Activated B cell treated with CpG ODN at 0.5 μM for 24 hours (primary cell): ENCODE data around the gene PARP16. TPM values are rescaled to one million over a fixed set of nuclear protein-coding genes. Genes with fewer than 3 reads are reported as not detected.

Experiments
- ATAC-seq: fragments of 200-7000 bp; cut with Tn5 transposase; one replicate; pipeline ENCODE4 v1.10.0; 2021; ENCODE audit warnings: low read depth, mild to moderate bottlenecking, moderate library complexity
- CTCF ChIA-PET: fragments of 350-600 bp; sonication (Branson Sonifier 250); formaldehyde crosslinking; loops from one replicate; lab custom pipeline; 2021; ENCODE audit warnings: antibody characterized with exemption; lab: Charles Lee
- POLR2A ChIA-PET: fragments of 350-600 bp; sonication (Branson Sonifier 250); formaldehyde crosslinking; loops from one replicate; lab custom pipeline; 2021; ENCODE audit warnings: antibody characterized with exemption; lab: Charles Lee
- DNase-seq: peaks from one replicate; pipeline ENCODE4 v3.0.0; 2022
- H3K27ac Mint-ChIP-seq: one replicate; pipeline ENCODE4 v1.8.0; 2020; ENCODE audit warnings: mixed read lengths
- H3K27me3 Mint-ChIP-seq: one replicate; pipeline ENCODE4 v1.8.0; 2021; ENCODE audit warnings: mixed read lengths
- H3K36me3 Mint-ChIP-seq: one replicate; pipeline ENCODE4 v1.8.0; 2021; ENCODE audit warnings: low read depth, mixed read lengths
- H3K4me1 Mint-ChIP-seq: one replicate; pipeline ENCODE4 v1.8.0; 2021; ENCODE audit warnings: mixed read lengths
- H3K4me3 Mint-ChIP-seq: one replicate; pipeline ENCODE4 v1.8.0; 2020; ENCODE audit warnings: mild to moderate bottlenecking, mixed read lengths
- H3K9me3 Mint-ChIP-seq: one replicate; pipeline ENCODE4 v1.8.0; 2020; ENCODE audit warnings: mixed read lengths
- intact Hi-C: fragments of 100-400 bp; cut with micrococcal nuclease; formaldehyde crosslinking; loops from one replicate; pipeline ENCODE4 v1.15.1; 2024
- total RNA-seq: library from RNA; stranded (reverse); gene quantifications from 2 replicates; pipeline ENCODE4 v1.2.3, GENCODE V29; 2022
- TF ChIP-seq, protein P1 (sequence below): fragments of 200-600 bp; IDR thresholded peaks from one replicate; pipeline ENCODE4 v1.8.0; 2022; ENCODE audit warnings: antibody characterized with exemption, mild to moderate bottlenecking

PARP16 gene, protein sequence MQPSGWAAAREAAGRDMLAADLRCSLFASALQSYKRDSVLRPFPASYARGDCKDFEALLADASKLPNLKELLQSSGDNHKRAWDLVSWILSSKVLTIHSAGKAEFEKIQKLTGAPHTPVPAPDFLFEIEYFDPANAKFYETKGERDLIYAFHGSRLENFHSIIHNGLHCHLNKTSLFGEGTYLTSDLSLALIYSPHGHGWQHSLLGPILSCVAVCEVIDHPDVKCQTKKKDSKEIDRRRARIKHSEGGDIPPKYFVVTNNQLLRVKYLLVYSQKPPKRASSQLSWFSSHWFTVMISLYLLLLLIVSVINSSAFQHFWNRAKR
- 11.2 and 11.5 TPM in 2 replicates for total RNA-seq

DNA sequence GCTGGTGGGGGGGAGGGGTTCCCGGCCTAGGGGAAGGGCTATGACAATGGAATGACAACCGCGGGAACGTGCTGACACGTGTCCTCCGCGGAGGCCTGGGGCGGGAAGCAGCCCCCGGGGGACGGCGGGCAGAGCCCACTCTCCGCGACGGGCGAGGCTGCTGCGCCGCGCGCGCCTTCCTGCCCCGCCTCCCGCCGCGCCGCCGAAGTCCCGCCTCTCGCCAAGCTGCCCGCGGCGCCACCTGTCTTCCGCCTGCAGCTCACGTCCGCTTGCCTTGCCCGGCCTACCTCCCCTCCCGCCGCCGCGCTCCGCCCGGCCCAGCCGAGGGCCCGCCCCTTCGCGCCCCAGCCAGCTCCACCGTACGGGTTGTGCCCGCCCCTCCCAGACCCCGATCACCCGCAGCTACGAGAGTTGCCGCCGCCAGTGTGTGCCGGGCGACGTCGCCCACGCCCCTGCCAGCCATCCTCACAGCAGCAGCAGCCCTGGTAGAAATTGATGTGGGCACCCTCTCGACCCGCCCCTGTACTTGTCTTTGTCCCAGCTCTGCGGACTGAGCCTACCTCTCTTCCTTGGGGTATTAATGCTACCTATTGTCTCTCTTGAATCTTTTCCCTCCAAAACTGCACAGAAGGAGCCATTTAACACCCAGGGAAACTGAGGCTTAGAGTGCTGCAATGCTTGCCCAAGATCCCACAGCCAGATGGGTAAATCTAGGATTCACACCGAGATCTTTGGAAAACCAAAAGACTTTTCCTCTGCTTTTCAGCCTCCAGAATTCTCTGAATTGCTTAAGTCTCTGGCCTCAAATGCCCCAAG lies at the start of gene PARP16:
PARP16 (minus strand) TSS at position 180 of the 816 bp plus-strand sequence. CDS start 457 bp downstream, outside the sequence.
- Mint-ChIP-seq H3K9me3 (no peaks in the 10 kb centered on the region), H3K36me3 (peaks cover 6% of the 10 kb centered on the region), H3K4me3 (peak within 1 kb of the TSS; percentile 85), H3K27me3 (no peaks in the 10 kb centered on the region), H3K4me1 (peaks cover 27% of the 10 kb centered on the region), H3K27ac (peak within 1 kb of the TSS; percentile 90)
- DNase-seq (peak; percentile 94), ATAC-seq (peak; percentile 96)
- TF ChIP-seq, protein P1, sequence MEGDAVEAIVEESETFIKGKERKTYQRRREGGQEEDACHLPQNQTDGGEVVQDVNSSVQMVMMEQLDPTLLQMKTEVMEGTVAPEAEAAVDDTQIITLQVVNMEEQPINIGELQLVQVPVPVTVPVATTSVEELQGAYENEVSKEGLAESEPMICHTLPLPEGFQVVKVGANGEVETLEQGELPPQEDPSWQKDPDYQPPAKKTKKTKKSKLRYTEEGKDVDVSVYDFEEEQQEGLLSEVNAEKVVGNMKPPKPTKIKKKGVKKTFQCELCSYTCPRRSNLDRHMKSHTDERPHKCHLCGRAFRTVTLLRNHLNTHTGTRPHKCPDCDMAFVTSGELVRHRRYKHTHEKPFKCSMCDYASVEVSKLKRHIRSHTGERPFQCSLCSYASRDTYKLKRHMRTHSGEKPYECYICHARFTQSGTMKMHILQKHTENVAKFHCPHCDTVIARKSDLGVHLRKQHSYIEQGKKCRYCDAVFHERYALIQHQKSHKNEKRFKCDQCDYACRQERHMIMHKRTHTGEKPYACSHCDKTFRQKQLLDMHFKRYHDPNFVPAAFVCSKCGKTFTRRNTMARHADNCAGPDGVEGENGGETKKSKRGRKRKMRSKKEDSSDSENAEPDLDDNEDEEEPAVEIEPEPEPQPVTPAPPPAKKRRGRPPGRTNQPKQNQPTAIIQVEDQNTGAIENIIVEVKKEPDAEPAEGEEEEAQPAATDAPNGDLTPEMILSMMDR = no peak
- ChIA-PET POLR2A (interaction anchor here (0.6 to 5.0 kb wide), 23 partner anchors 10 to 1353 kb away, joined by 3 to 186 read pairs (median 5); partner anchors contain the start of genes CLPX, INTS14, PDCD7 and RAB11A), CTCF (interaction anchor here (1.0 to 1.8 kb wide), 7 partner anchors 8 to 253 kb away, joined by 3 to 9 read pairs (median 3); partner anchors contain the start of gene RNU5A-1)
- intact Hi-C loops = loop anchor here (1.0 to 10.0 kb wide), 7 partner anchors 8 to 1134 kb away; partner anchors contain the start of genes CLPX, PIF1, RAB11A and RNU5B-1

DNA sequence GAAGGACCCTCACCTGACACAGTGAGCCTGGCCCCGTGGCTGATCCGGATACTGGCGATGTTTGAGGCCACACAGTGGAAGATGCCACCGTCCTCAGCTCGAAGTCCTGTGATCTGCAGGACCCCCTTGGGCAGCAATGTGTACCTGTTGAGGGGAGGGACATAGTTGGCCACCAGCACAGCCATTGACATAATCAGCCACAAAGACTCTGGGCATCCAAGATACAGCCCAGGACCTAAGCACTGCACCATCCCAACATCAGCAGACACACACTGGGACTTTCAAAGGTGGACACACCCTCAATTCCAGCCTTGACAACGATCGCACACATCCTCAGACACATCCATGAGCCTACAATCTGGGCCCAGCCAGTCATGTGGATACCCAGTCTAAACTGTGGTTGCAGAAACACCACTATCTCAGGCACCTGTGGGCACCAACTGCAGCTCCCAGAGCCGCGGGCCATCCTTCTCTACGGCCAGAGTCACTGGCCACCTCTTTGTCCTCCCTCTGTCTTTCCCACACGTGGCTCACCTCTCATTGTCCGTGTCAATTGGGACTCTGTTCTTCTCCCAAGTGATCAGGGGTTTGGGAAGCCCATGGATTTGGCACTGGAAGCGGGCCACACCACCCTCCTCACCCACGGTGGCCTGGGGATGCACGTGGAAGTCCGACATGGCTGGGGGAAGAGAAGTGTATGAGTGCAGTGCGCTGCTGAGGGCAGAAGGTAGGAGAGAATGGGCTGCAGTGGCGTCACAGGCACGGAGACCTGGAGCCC lies 48.8 kb upstream of the PARP16 start:
- peaks cover 31% of the 10 kb centered on the region for H3K27me3 Mint-ChIP-seq
- H3K4me3 Mint-ChIP-seq = no peak overlapping the region
- TF ChIP-seq, protein P1 = no peak
- no peaks in the 10 kb centered on the region for H3K36me3 Mint-ChIP-seq
- ChIA-PET POLR2A (no interaction called here), CTCF (interaction anchor here (0.8 kb wide), 1 partner anchor 14 kb away, joined by 3 read pairs; no protein-coding TSS in a partner anchor)
- H3K4me1 Mint-ChIP-seq = peaks cover 26% of the 10 kb centered on the region
- no peak for ATAC-seq
- no peak overlapping the region for H3K27ac Mint-ChIP-seq
- DNase-seq = no peak
- no peaks in the 10 kb centered on the region for H3K9me3 Mint-ChIP-seq
- intact Hi-C loops = no loop called here

DNA sequence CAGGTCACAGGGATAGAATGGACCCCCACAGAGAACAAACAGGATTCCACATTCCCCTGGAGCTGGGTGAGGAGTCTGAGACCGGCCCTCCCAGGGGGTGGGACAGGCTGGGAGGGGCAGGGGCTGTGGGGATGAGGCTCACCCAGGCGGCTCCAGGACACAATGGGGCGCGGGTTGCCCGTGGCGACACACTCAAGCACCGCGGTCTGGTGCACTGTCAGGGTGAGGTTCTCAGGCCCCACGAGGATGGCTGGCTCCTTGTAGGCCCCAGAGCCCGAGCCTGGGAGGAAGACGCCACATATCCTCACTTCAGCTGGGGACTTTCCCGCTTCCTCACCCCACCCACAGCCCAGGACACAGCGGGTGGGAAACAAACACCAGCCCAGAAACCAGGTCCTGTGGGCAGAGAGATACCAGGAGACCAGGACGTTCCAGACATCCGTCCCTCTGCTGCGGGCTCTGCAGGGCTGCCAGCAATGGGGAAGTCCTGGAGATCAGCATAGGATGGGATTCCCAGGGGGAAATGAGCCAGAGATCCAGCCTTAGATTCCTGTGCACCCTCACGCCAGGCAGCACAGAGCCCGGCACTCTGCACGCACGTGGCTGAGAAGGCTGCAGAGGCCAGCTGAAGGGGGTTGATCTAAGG lies 48.0 kb upstream of the PARP16 start:
- Mint-ChIP-seq H3K27me3 (peaks cover 23% of the 10 kb centered on the region), H3K9me3 (no peaks in the 10 kb centered on the region), H3K27ac (no peak overlapping the region), H3K4me3 (no peak overlapping the region), H3K4me1 (peaks cover 24% of the 10 kb centered on the region), H3K36me3 (no peaks in the 10 kb centered on the region)
- DNase-seq (no peak), ATAC-seq (no peak)
- POLR2A ChIA-PET = no interaction called here
- intact Hi-C loops = no loop called here
- CTCF ChIA-PET = no interaction called here
- TF ChIP-seq, protein P1 = no peak

DNA sequence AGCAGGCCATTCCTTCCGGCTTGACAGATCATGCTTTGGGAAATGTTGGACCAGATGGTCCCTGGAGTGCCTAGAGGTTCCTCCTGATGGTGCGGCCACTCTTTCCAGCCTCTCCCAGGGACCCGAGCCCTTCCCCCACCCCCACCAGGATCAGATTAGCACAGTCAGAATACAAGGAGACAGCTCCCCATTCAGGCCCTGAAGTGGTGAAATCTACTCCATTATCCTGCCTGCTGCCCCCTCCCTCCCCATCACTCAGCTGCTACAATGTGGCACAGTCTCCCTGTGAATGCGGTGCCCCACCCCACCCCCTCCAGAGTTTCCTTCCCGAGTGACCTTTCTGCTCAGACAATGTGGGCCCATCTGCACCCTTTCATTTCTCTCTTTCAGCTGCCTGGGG lies 47.2 kb upstream of the PARP16 start:
- CTCF ChIA-PET = no interaction called here
- DNase-seq (no peak), ATAC-seq (no peak)
- POLR2A ChIA-PET = no interaction called here
- Mint-ChIP-seq H3K4me1 (peaks cover 22% of the 10 kb centered on the region), H3K27me3 (peaks cover 19% of the 10 kb centered on the region), H3K36me3 (no peaks in the 10 kb centered on the region), H3K4me3 (no peak overlapping the region), H3K9me3 (no peaks in the 10 kb centered on the region), H3K27ac (no peak overlapping the region)
- TF ChIP-seq, protein P1 = no peak
- intact Hi-C loops = no loop called here
